ENCODE data around the gene SCCPDH.

- no peak for TF ChIP-seq JUND (IDR thresholded peaks at IDR 0.05)
- no peak for TF ChIP-seq POLR2AphosphoS5 (IDR thresholded peaks at IDR 0.05; ENCODE audit: low read depth, low read length)
- no peak for TF ChIP-seq MEF2A (IDR thresholded peaks at IDR 0.05; ENCODE audit: borderline replicate concordance, low read depth)
- no peak for TF ChIP-seq CTCF (IDR thresholded peaks at IDR 0.05)
Measured at GRCh38 chr1:246726881-246727280, 2.7 kb downstream of the SCCPDH start.
